ENCODE data around the gene AHDC1. TPM values are rescaled to one million over a fixed set of nuclear protein-coding genes. Genes with fewer than 3 reads are reported as not detected.

Gene AHDC1
- total RNA-seq, 1 experiment from 2014 or later = 49.0 TPM

DNA sequence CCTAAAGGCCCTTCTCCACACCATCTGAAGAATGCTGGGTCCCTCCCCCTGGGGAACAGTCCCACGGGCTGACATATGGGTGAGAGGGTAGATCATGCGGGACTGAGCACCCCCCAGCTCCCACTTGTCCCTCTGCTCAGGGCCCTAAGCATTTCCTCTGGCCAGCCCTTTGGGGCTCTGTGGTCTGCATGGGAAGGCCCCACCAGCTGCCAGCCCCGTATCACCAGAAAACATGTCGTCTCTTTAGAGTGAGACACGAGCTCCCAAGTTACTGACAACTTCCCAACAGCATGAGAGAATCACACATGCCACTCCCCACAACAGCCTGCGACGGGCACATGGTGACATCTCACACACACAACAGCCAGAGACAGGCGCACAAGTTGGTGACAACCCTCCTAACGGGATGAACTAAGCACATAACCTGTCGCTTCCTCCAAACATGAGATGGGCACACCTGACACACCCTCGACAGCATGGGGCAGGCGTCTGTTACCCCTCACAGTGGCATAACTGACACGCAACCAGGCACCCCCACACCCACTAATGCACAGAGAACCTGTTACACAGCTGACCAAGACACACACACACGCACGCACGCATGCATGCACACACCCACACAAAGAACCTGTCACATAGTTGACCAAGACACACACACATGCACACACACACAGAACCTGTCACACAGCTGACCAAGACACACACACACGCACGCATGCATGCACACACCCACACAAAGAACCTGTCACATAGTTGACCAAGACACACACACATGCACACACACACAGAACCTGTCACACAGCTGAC, 41.2 kb downstream of the AHDC1 start:
- no peaks in the 10 kb centered on the region for H3K36me3 Mint-ChIP-seq
- ChIA-PET CTCF (interaction anchor here (0.5 to 11.6 kb wide), 10 partner anchors 8 to 208 kb away, joined by 3 to 489 read pairs (median 5); no protein-coding TSS in a partner anchor), POLR2A (no interaction called here)
- peak overlapping the region; percentile 72; the same call in 1 of the 2 replicates for H3K27ac Mint-ChIP-seq
- ATAC-seq (no peak), DNase-seq (ENCODE audit: low spot score) (no peak)
- H3K4me3 Mint-ChIP-seq = no peak overlapping the region
- TF ChIP-seq GRHL2 (CRISPR knock-in tag; IDR thresholded peaks at IDR 0.05; ENCODE audit: insufficient replicate concordance, severe bottlenecking) = no peak
- TF ChIP-seq ZNF121 (CRISPR knock-in tag; IDR thresholded peaks at IDR 0.05) = no peak
- TF ChIP-seq ZNF416 (CRISPR knock-in tag; IDR thresholded peaks at IDR 0.05) = no peak
- no peak for TF ChIP-seq CBFB (CRISPR knock-in tag; IDR thresholded peaks at IDR 0.05; ENCODE audit: low read depth)
- no peak for TF ChIP-seq ZNF281 (CRISPR knock-in tag; IDR thresholded peaks at IDR 0.05)
- TF ChIP-seq IRF2 (CRISPR knock-in tag; IDR thresholded peaks at IDR 0.05; ENCODE audit: borderline replicate concordance, low read depth) = no peak
- TF ChIP-seq IRF1 (CRISPR knock-in tag; IDR thresholded peaks at IDR 0.05) = no peak
- no peak for TF ChIP-seq MXD4 (CRISPR knock-in tag; IDR thresholded peaks at IDR 0.05; ENCODE audit: borderline replicate concordance)
- TF ChIP-seq JAZF1 (CRISPR knock-in tag; IDR thresholded peaks at IDR 0.05) = no peak
- H3K9me3 Mint-ChIP-seq = no peaks in the 10 kb centered on the region
- H3K27me3 Mint-ChIP-seq (ENCODE audit: low read depth) = no peaks in the 10 kb centered on the region
- H3K4me1 Mint-ChIP-seq = peaks cover 89% of the 10 kb centered on the region

GRCh38 chr1:27562021-27562420, 41.9 kb downstream of the AHDC1 start:
- CTCF ChIA-PET = interaction anchor here (0.5 to 11.6 kb wide), 10 partner anchors 9 to 207 kb away, joined by 3 to 489 read pairs (median 4); no protein-coding TSS in a partner anchor
- Mint-ChIP-seq H3K9me3 (no peaks in the 10 kb centered on the region), H3K4me1 (peaks cover 87% of the 10 kb centered on the region), H3K27ac (peak overlapping the region; percentile 80), H3K27me3 (ENCODE audit: low read depth) (no peaks in the 10 kb centered on the region), H3K36me3 (no peaks in the 10 kb centered on the region), H3K4me3 (no peak overlapping the region)
- POLR2A ChIA-PET = no interaction called here
- DNase-seq (ENCODE audit: low spot score) (no peak), ATAC-seq (no peak)
- TF ChIP-seq E2F1 (CRISPR knock-in tag; IDR thresholded peaks at IDR 0.05) = no peak
- TF ChIP-seq ZNF671 (CRISPR knock-in tag; IDR thresholded peaks at IDR 0.05) = no peak
- no peak for TF ChIP-seq MYBL2 (CRISPR knock-in tag; IDR thresholded peaks at IDR 0.05)
- no peak for TF ChIP-seq SMAD4 (CRISPR knock-in tag; IDR thresholded peaks at IDR 0.05)
- no peak for TF ChIP-seq ARID4B (CRISPR knock-in tag; IDR thresholded peaks at IDR 0.05; ENCODE audit: borderline replicate concordance)
- no peak for TF ChIP-seq RORB (CRISPR knock-in tag; IDR thresholded peaks at IDR 0.05)
- TF ChIP-seq, protein P1, sequence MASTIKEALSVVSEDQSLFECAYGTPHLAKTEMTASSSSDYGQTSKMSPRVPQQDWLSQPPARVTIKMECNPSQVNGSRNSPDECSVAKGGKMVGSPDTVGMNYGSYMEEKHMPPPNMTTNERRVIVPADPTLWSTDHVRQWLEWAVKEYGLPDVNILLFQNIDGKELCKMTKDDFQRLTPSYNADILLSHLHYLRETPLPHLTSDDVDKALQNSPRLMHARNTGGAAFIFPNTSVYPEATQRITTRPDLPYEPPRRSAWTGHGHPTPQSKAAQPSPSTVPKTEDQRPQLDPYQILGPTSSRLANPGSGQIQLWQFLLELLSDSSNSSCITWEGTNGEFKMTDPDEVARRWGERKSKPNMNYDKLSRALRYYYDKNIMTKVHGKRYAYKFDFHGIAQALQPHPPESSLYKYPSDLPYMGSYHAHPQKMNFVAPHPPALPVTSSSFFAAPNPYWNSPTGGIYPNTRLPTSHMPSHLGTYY (CRISPR knock-in tag; IDR thresholded peaks at IDR 0.05) = no peak
- TF ChIP-seq ZNF425 (CRISPR knock-in tag; conservative IDR thresholded peaks at IDR 0.05) = no peak
- no peak for TF ChIP-seq PREB (CRISPR knock-in tag; IDR thresholded peaks at IDR 0.05; ENCODE audit: borderline replicate concordance)
- TF ChIP-seq CREM (CRISPR knock-in tag; IDR thresholded peaks at IDR 0.05) = no peak

Measured in WTC11 (cell line).